Nephron (organoid): ENCODE data around the gene TMEM240.

Source experiments
- H3K27ac Mint-ChIP-seq, 3 experiments: 2 replicates each; pipeline ENCODE4 v1.8.0; 2020; ENCODE audit warnings: mixed read lengths in 3 of 3, mild to moderate bottlenecking in 2 of 3, moderate library complexity in 1 of 3
- H3K27me3 Mint-ChIP-seq: 2 replicates; pipeline ENCODE4 v1.8.0; 2021; ENCODE audit warnings: low read depth, mild to moderate bottlenecking, moderate library complexity, mixed read lengths
- H3K36me3 Mint-ChIP-seq: 2 replicates; pipeline ENCODE4 v1.8.0; 2020; ENCODE audit warnings: low read depth, mixed read lengths
- H3K4me1 Mint-ChIP-seq: 2 replicates; pipeline ENCODE4 v1.8.0; 2020; ENCODE audit warnings: mixed read lengths
- H3K4me3 Mint-ChIP-seq, 3 experiments: 2 replicates each; pipeline ENCODE4 v1.8.0; 2020; ENCODE audit warnings: mild to moderate bottlenecking in 3 of 3, mixed read lengths in 3 of 3, moderate library complexity in 2 of 3
- H3K9me3 Mint-ChIP-seq: 2 replicates; pipeline ENCODE4 v1.8.0; 2020; ENCODE audit warnings: mixed read lengths
- TF ChIP-seq, protein P1 (sequence below), 3 experiments: fragments of 200-600 bp; sonication (generic); IDR thresholded peaks; one replicate each; pipeline ENCODE4 v1.5.0; 2021; ENCODE audit warnings: antibody characterized with exemption in 3 of 3; ENCODE audit not compliant: unreplicated experiment in 3 of 3

TMEM240 gene

DNA sequence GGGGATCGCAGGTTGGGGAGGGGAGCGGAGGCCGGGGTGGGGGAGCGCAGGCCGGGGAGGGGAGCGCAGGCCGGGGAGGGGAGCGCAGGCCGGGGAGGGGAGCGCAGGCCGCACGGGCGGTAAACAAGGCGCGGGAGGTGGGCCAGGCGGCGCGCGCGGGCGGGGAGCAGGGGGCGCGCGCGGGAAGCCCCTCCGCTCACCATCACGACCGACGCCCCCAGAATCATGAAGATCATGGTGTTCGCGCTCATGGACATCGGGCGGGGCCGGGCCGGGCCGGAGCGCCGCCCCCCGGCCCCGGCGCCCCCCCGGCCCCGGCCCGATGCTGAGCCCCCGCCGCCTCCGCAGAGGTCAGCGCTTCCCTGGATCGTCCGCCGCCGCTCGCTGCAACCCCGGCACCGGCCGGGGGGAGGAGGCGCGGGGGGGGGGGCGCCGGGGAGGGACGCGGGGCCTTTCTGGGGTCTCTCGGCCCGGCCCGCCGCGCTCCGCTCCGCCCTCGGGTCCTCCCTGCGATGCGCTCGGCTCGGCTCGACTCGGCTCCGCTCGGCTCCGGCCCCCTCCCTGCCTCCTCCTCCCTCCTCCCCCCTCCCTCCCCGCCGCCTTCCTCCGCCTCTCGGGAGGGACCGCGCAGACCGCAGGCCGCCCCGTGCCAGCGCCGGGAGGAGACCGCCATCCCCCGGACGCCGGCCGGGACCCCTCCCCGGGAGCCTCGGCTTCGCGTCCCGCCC, at the start of gene TMEM240:
Gene TMEM240, minus strand, starts transcription at position 535 of the 728 bp plus-strand sequence. Its CDS starts 278 bp downstream, at position 257.
- H3K4me3 Mint-ChIP-seq = peak within 1 kb of the TSS; percentile 78 to 80 (median 80)
- TF ChIP-seq, protein P1, sequence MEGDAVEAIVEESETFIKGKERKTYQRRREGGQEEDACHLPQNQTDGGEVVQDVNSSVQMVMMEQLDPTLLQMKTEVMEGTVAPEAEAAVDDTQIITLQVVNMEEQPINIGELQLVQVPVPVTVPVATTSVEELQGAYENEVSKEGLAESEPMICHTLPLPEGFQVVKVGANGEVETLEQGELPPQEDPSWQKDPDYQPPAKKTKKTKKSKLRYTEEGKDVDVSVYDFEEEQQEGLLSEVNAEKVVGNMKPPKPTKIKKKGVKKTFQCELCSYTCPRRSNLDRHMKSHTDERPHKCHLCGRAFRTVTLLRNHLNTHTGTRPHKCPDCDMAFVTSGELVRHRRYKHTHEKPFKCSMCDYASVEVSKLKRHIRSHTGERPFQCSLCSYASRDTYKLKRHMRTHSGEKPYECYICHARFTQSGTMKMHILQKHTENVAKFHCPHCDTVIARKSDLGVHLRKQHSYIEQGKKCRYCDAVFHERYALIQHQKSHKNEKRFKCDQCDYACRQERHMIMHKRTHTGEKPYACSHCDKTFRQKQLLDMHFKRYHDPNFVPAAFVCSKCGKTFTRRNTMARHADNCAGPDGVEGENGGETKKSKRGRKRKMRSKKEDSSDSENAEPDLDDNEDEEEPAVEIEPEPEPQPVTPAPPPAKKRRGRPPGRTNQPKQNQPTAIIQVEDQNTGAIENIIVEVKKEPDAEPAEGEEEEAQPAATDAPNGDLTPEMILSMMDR (IDR thresholded peaks at IDR 0.05; ENCODE audit: unreplicated experiment in 3 of 3) = no peak
- H3K36me3 Mint-ChIP-seq = peaks cover 3% of the 10 kb centered on the region
- H3K9me3 Mint-ChIP-seq = no peaks in the 10 kb centered on the region
- H3K4me1 Mint-ChIP-seq = no peaks in the 10 kb centered on the region
- no peaks in the 10 kb centered on the region for H3K27me3 Mint-ChIP-seq
- peak within 1 kb of the TSS; percentile 55 to 85 (median 74) for H3K27ac Mint-ChIP-seq

DNA sequence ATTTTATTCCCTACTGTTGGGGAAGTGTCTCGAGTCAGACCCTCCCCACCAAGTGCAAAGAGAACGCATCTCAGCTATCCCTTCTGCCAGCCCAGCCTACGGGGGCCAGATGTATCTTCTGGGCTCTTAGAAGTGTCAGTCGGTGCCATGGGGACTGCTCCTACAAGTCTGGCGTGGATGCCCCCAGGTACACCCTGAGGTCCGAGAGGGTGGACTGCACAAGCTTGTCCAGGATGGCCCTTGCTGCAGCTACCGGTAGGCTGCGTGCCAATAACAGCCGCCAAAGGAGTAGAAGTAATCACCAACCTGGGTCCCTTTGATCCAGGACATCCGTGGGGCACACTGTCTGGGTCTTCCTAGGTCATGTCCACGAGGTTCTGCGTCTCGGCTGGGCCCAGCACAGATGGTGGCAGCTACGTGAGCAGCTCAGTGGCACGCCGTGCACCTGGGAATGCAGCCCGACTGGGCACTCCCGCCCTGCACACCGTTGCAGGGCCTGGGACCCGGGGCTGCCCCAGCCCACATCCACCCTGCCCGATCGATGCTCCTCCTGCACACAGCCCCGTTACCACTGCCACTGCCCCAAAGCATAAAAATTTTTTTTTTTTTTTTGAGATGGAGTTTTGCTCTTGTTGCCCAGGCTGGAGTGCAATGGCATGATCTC, 43.1 kb upstream of the TMEM240 start:
- no peak overlapping the region for H3K27ac Mint-ChIP-seq
- no peak overlapping the region for H3K4me3 Mint-ChIP-seq
- TF ChIP-seq, protein P1 (IDR thresholded peaks at IDR 0.05; ENCODE audit: unreplicated experiment in 3 of 3) = no peak
- peaks cover 59% of the 10 kb centered on the region for H3K27me3 Mint-ChIP-seq
- H3K9me3 Mint-ChIP-seq = no peaks in the 10 kb centered on the region
- no peaks in the 10 kb centered on the region for H3K36me3 Mint-ChIP-seq
- no peaks in the 10 kb centered on the region for H3K4me1 Mint-ChIP-seq

DNA sequence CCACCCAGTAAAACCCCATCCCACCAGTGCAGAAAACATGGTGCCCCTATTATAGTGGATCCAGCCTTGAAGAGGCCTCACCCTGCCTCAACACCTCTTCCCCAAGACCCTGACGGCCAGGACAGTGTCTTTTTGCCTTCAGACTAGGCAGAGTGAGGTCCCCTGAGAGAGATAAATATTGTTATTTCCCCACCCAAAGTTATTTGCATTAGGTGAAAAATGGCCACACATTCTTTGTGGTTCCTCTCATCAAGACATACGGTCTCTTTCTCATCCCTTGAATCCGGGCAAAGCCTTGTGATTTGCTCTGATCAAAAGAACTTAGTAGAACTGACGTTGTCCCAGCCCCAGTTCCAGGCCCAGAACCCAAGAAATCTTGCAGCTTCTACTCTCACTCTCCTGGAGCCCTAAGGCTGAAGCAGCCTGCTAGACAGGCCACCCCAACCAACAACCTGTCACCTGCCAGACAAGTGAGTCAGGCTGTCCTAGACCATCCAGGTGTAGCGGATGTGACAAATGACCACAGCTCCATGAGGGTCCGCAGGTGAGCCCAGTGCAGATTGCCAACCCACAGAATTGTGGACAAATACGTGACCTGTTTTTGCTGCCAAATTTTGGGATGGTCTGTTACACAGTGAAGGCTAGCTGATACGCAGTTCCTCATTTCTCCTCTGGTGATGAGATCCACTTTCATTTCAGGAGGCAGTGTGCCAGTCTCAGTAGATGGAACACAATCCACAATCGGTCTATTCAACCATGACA, 42.3 kb upstream of the TMEM240 start:
- Mint-ChIP-seq H3K4me3 (no peak overlapping the region), H3K4me1 (no peaks in the 10 kb centered on the region), H3K27ac (no peak overlapping the region), H3K27me3 (peaks cover 59% of the 10 kb centered on the region), H3K9me3 (no peaks in the 10 kb centered on the region), H3K36me3 (no peaks in the 10 kb centered on the region)
- TF ChIP-seq, protein P1 (IDR thresholded peaks at IDR 0.05; ENCODE audit: unreplicated experiment in 3 of 3) = no peak

DNA sequence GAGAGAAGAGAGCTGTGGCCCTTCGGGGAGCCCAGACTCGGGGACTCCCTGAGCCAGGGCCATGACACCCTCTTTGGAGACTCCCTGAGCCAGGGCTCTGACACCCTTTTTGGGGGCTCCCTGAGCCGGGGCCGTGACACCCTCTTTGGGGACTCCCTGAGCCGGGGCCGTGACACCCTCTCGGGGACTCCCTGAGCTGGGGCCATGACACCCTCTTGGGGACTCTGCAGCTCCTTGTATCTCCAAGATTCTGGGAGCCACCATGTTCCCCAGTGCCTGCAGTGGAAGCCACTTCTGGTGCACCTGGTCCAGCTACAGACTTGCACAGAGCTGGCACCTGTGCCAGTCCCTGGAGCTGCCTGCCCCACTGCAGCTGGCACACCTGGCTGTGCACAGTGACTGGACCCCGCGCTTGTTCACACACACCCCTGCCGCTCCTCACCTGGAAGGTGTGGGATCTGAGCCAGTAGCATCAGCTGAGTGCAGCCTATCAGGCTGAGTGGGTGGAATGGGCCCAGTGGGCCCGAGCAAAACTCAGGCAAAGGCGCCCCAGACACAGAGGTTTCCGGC, 38.0 kb upstream of the TMEM240 start:
- H3K27ac Mint-ChIP-seq = no peak overlapping the region
- TF ChIP-seq, protein P1 (IDR thresholded peaks at IDR 0.05; ENCODE audit: unreplicated experiment in 3 of 3) = no peak
- peaks cover 40% of the 10 kb centered on the region for H3K27me3 Mint-ChIP-seq
- peak overlapping the region in 1 of 3 experiments; percentile 16 for H3K4me3 Mint-ChIP-seq
- no peaks in the 10 kb centered on the region for H3K9me3 Mint-ChIP-seq
- no peaks in the 10 kb centered on the region for H3K36me3 Mint-ChIP-seq
- peaks cover 10% of the 10 kb centered on the region for H3K4me1 Mint-ChIP-seq

DNA sequence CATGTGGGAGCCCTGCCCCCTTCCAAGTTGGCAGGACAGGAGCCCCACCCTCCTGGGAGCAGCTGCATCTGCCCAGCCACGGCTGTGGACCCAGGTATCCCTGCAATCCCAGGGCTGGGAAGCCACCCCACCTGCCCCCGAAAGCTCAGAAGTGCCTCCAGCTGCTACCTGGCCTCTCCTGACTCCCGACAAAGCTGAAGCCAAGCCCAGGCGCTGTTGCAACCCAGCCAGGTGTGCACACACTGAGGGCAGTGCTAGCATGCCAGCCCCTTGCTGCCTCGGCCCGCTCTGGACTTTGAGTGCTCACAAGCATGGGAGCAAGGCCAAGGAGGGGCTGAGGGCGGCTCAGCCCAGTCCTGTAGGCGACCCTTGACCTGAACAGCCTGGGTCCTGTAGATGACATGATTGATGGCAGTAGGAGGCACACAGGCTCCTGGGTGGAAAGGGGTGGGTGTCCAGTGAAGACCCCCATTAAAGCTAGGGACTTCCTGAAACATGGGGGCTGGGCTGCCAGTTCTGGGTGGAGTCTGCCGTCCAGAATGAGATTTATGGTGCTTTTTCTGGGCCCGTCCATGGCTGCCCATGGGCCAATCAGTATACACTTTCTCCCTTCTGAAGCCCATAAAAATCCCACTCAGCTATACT, 37.1 kb upstream of the TMEM240 start:
- TF ChIP-seq, protein P1 (IDR thresholded peaks at IDR 0.05; ENCODE audit: unreplicated experiment in 3 of 3) = no peak
- peak overlapping the region in 1 of 3 experiments; percentile 55 for H3K4me3 Mint-ChIP-seq

More for the DNA sequence above, 37.1 kb upstream of the TMEM240 start:
- Mint-ChIP-seq H3K36me3 (no peaks in the 10 kb centered on the region), H3K27me3 (peaks cover 30% of the 10 kb centered on the region), H3K9me3 (no peaks in the 10 kb centered on the region), H3K27ac (no peak overlapping the region), H3K4me1 (peaks cover 13% of the 10 kb centered on the region)
